Endodermal cell (in vitro differentiated cells): ENCODE data around the gene GRM7. TPM values are rescaled to one million over a fixed set of nuclear protein-coding genes. Genes with fewer than 3 reads are reported as not detected.

Source experiments
- DNase-seq: peaks from one replicate; pipeline ENCODE4 v3.0.0-alpha.2; 2017
- H3K27ac ChIP-seq: 2 replicates; pipeline ENCODE4 v1.5.1; 2013; ENCODE audit warnings: mild to moderate bottlenecking, low read depth, low read length, moderate library complexity
- H3K27me3 ChIP-seq: 2 replicates; pipeline ENCODE4 v1.6.1; 2013; ENCODE audit warnings: mild to moderate bottlenecking, low read length, moderate library complexity; ENCODE audit not compliant: insufficient read depth, control insufficient read depth, poor library complexity, severe bottlenecking
- H3K36me3 ChIP-seq: 2 replicates; pipeline ENCODE4 v1.7.0; 2013; ENCODE audit warnings: mild to moderate bottlenecking, low read length, moderate library complexity; ENCODE audit not compliant: control insufficient read depth, insufficient read depth
- H3K4me1 ChIP-seq: one replicate; pipeline ENCODE4 v1.7.0; 2013; ENCODE audit warnings: low read length; ENCODE audit not compliant: control insufficient read depth, insufficient read depth
- H3K4me3 ChIP-seq: 2 replicates; pipeline ENCODE4 v1.5.1; 2013; ENCODE audit warnings: mild to moderate bottlenecking, low read length, moderate library complexity
- H3K9ac ChIP-seq: 2 replicates; pipeline ENCODE4 v1.6.1; 2013; ENCODE audit warnings: mild to moderate bottlenecking, low read length, moderate library complexity; ENCODE audit not compliant: poor library complexity, severe bottlenecking; ENCODE audit errors: extremely low read depth
- H3K9me3 ChIP-seq: 2 replicates; pipeline ENCODE4 v1.6.1; 2013; ENCODE audit warnings: mild to moderate bottlenecking, low read length, moderate library complexity; ENCODE audit not compliant: control insufficient read depth
- H3K27ac Mint-ChIP-seq: 2 replicates; pipeline ENCODE4 v1.8.0; 2020; ENCODE audit warnings: mixed read lengths
- H3K27me3 Mint-ChIP-seq: 2 replicates; pipeline ENCODE4 v1.8.0; 2021; ENCODE audit warnings: mild to moderate bottlenecking, mixed read lengths; ENCODE audit not compliant: insufficient read depth
- H3K36me3 Mint-ChIP-seq: 2 replicates; pipeline ENCODE4 v1.8.0; 2020; ENCODE audit warnings: low read depth, mixed read lengths
- H3K4me1 Mint-ChIP-seq: 2 replicates; pipeline ENCODE4 v1.8.0; 2020; ENCODE audit warnings: mixed read lengths
- H3K4me3 Mint-ChIP-seq: 2 replicates; pipeline ENCODE4 v1.8.0; 2020; ENCODE audit warnings: mild to moderate bottlenecking, moderate library complexity, mixed read lengths
- H3K9me3 Mint-ChIP-seq: 2 replicates; pipeline ENCODE4 v1.8.0; 2020; ENCODE audit warnings: mild to moderate bottlenecking, mixed read lengths
- CTCF ChIP-seq: fragments of 200-600 bp; sonication (generic); conservative IDR thresholded peaks from 2 replicates; pipeline ENCODE4 v1.5.0; 2021; ENCODE audit warnings: antibody characterized with exemption, mild to moderate bottlenecking
- WGBS, 2 experiments: methylation state at CpG; one replicate each; pipeline versions ENCODE4 v1.1.5 to v1.1.7; 2013; ENCODE audit warnings: missing lambda C conversion rate in 2 of 2, mixed read lengths in 1 of 2; ENCODE audit not compliant: insufficient coverage in 1 of 2, insufficient read length in 1 of 2; 5-methylcytosine and 5-hydroxymethylcytosine counted together
- total RNA-seq, 2 donors: library from RNA; stranded (reverse); fragmentation: NEBNext Ultra II Directional in 1 of 2; extraction: Animal tissue kit (Norgen Biotek cat#: 25700) in 1 of 2; gene quantifications; 2 replicates in 1 of 2; 3 replicates in 1 of 2; pipeline ENCODE4 v1.2.1, GENCODE V29; 2021

GRM7 gene
- total RNA-seq, 2 donors from 2014 or later, result 0.11 to 0.73 TPM

GRCh38 chr3:7025581-7026300, 164.8 kb downstream of the GRM7 start:
- no peaks in the 10 kb centered on the region for H3K9me3 ChIP-seq
- WGBS, 2 experiments, result 58 to 100% methylated on average over 1 to 3 of the region's 3 CpGs
- no peak overlapping the region for H3K27ac ChIP-seq
- Mint-ChIP-seq H3K9me3 (no peaks in the 10 kb centered on the region), H3K36me3 (no peaks in the 10 kb centered on the region), H3K4me3 (no peak overlapping the region), H3K4me1 (no peaks in the 10 kb centered on the region), H3K27ac (no peak overlapping the region), H3K27me3 (no peaks in the 10 kb centered on the region)
- H3K36me3 ChIP-seq, result no peaks in the 10 kb centered on the region
- no peak for DNase-seq
- no peaks in the 10 kb centered on the region for H3K4me1 ChIP-seq
- H3K27me3 ChIP-seq, result no peaks in the 10 kb centered on the region
- H3K4me3 ChIP-seq, result no peak overlapping the region
- TF ChIP-seq CTCF, result no peak
- H3K9ac ChIP-seq, result no peak overlapping the region

GRCh38 chr3:7029562-7029961, 168.6 kb downstream of the GRM7 start:
- H3K9me3 Mint-ChIP-seq, result no peaks in the 10 kb centered on the region
- no peak overlapping the region for H3K9ac ChIP-seq

GRCh38 chr3:7038394-7038793, 177.5 kb downstream of the GRM7 start:
- H3K36me3 Mint-ChIP-seq, result no peaks in the 10 kb centered on the region
- H3K4me1 ChIP-seq, result no peaks in the 10 kb centered on the region
- no peak overlapping the region for H3K4me3 ChIP-seq
- H3K27me3 ChIP-seq, result no peaks in the 10 kb centered on the region
- 90 to 93% methylated on average over 4 of the region's 4 CpGs for WGBS, 2 experiments
- peaks cover 1% of the 10 kb centered on the region for H3K4me1 Mint-ChIP-seq
- no peaks in the 10 kb centered on the region for H3K9me3 Mint-ChIP-seq
- H3K9ac ChIP-seq, result no peak overlapping the region
- no peak for DNase-seq
- no peaks in the 10 kb centered on the region for H3K9me3 ChIP-seq
- H3K27me3 Mint-ChIP-seq, result no peaks in the 10 kb centered on the region
- no peaks in the 10 kb centered on the region for H3K36me3 ChIP-seq
- no peak overlapping the region for H3K27ac ChIP-seq
- H3K27ac Mint-ChIP-seq, result no peak overlapping the region
- H3K4me3 Mint-ChIP-seq, result no peak overlapping the region
- no peak for TF ChIP-seq CTCF

More at GRCh38 chr3:7029562-7029961, 168.6 kb downstream of the GRM7 start:
- H3K27ac Mint-ChIP-seq, result no peak overlapping the region
- H3K27me3 ChIP-seq, result no peaks in the 10 kb centered on the region
- no peak overlapping the region for H3K4me3 ChIP-seq
- H3K36me3 Mint-ChIP-seq, result no peaks in the 10 kb centered on the region
- no peak for TF ChIP-seq CTCF
- H3K4me1 Mint-ChIP-seq, result no peaks in the 10 kb centered on the region
- H3K4me3 Mint-ChIP-seq, result no peak overlapping the region
- no peak for DNase-seq
- no peaks in the 10 kb centered on the region for H3K9me3 ChIP-seq
- H3K27me3 Mint-ChIP-seq, result no peaks in the 10 kb centered on the region
- no peaks in the 10 kb centered on the region for H3K4me1 ChIP-seq
- 68 to 83% methylated on average over 1 to 2 of the region's 3 CpGs for WGBS, 2 experiments
- H3K36me3 ChIP-seq, result no peaks in the 10 kb centered on the region
- no peak overlapping the region for H3K27ac ChIP-seq
